GM12872 (cell line): ENCODE data around the gene SLC9A2.

Experiments used
- TF ChIP-seq, protein P1 (sequence below): IDR thresholded peaks from 3 replicates; pipeline ENCODE4 v1.5.1; 2011; ENCODE audit warnings: low read depth, mild to moderate bottlenecking, low read length, moderate library complexity; ENCODE audit not compliant: insufficient read depth

SLC9A2 gene

DNA sequence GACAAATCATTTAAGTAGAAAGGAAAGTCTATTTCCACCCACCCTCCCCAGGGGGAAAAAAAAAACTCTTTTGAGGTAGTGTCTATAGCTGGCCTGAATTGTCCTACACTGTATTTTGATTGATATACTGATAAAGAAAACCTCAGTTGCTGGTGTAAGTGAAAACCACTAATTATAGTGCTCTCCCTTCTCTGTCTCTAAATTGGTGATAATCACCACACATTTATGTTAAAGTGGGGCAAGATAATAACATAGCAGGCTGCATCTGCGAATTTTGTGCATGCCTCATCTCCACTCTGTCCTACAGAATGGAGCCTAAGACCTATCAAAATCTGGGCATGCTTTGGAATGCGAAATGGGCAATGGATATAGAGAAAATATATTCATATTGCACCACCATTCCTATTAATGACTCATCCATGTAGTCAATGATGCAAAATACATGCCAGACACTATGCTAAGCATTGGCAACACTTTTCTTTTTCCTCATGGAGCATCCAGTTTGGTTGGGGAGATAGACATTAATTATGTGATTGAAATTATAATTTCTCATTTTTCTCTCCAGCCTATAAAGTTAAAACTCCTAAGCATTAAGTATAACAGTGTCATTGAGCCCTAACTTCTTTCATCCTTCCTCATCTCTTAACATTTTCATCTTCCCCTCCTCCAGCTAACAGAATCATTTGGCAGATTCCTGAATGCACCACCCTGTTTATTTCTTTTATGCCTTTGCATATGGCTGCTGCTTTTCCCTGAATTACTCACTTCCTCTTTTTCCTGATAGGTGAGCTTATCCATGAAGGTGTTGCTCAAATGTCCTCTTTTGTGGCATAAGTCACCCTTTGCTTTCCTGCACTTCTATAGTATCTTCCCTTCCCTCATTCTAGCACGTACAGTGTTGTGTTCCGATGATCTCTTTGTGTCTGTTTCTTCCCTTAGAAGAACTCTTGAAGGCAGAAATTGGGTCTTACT, 58.2 kb downstream of the SLC9A2 start:
- TF ChIP-seq, protein P1, sequence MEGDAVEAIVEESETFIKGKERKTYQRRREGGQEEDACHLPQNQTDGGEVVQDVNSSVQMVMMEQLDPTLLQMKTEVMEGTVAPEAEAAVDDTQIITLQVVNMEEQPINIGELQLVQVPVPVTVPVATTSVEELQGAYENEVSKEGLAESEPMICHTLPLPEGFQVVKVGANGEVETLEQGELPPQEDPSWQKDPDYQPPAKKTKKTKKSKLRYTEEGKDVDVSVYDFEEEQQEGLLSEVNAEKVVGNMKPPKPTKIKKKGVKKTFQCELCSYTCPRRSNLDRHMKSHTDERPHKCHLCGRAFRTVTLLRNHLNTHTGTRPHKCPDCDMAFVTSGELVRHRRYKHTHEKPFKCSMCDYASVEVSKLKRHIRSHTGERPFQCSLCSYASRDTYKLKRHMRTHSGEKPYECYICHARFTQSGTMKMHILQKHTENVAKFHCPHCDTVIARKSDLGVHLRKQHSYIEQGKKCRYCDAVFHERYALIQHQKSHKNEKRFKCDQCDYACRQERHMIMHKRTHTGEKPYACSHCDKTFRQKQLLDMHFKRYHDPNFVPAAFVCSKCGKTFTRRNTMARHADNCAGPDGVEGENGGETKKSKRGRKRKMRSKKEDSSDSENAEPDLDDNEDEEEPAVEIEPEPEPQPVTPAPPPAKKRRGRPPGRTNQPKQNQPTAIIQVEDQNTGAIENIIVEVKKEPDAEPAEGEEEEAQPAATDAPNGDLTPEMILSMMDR: no peak

DNA sequence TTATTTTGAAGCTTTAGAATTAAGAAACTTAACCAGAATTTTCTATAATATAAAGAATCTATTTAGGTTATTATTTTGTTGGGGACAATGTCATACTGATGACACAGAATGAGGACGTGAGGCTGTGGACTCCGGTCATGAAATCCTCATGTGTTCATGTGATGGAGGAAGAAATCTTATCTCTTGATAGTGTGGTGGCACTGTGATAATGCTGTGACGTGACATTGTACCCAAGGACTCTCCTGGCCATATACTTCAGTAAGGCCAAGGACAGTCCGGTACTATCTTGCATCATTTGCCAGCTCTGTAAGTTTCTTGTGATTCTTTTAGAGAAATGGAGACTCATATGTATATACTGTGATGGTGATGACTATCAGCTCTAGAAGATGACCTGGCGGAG, 59.1 kb downstream of the SLC9A2 start:
- TF ChIP-seq, protein P1: no peak

DNA sequence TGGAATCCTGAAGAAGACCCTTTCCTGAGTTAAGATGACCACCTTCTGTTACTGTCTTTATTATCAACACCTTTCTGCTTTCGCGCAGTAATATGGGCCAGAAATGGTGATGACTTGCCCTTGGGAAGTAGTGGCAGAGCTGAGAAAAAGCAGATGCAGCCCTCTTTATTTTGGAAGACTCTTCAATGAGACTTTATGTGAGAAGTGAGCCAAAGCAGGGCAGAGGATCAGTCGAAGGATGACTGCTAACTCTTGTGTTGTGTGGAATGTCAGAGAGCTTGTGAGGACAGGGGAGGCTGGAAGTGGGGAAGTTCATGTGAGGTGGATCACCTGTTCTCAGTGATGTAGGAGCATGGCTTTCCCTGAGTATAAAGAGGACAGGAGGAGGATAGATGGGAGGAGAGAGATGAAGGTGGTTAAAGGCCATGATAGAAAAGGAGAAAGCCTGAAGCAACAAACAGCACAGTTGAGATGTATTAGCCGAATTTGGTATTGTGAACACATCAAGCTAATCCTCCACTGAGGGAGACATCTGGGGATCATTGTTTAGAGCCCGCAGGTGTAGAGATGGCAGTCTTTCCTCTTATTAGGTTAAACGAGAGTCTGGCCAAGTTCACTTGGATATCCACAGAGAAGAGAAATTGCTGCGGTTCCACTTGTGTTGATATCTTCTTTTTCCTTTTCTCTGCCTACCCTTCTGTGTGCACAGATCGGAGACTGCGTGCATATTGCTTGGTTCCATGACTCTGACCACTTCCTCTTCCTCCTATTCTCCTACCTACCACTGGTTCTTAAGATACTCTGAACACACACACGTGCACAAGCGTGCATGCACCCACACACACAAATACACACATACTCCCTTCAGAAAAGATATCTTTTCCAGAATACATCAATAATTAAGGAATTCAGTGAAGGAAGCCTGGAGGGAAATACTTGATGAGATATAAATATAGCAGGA, 67.4 kb downstream of the SLC9A2 start:
- TF ChIP-seq, protein P1: no peak

DNA sequence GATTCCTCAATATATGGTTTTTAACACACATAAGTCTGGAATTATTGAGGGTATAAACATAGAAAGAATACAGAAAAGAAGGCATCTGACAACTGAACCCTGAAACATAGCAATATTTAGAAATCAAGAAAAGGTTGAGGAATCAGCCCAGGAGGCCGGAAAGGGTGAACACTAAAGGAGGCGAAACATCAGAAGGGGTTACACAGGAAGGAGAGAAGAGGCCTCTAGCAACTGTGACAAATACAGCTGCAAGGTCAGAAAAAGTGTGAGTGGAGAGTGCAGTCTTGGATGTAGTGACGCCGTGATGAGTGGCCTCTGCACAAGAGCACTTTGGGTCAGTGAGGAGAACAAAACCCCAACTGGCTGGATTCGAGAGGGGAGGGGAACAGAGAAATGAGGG, 70.7 kb downstream of the SLC9A2 start:
- TF ChIP-seq, protein P1: no peak

DNA sequence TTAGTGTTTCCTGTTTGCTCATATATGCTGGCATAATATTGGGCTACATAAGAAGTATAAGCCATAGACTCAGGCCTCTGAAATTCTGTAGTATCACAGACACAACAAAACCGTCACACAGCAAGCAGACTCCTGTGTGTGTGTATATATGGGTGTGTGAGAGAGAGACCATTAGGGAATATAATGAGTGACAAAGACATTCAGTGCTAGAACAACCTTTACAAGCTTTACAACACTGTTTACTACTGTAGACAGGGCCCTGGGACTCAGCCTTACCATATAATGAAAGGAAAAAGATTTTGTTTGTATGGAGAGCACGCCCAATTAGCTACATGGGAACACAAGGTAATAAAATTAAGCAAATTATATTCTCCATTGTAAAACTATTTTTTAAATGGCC, 77.1 kb downstream of the SLC9A2 start:
- TF ChIP-seq, protein P1: no peak

DNA sequence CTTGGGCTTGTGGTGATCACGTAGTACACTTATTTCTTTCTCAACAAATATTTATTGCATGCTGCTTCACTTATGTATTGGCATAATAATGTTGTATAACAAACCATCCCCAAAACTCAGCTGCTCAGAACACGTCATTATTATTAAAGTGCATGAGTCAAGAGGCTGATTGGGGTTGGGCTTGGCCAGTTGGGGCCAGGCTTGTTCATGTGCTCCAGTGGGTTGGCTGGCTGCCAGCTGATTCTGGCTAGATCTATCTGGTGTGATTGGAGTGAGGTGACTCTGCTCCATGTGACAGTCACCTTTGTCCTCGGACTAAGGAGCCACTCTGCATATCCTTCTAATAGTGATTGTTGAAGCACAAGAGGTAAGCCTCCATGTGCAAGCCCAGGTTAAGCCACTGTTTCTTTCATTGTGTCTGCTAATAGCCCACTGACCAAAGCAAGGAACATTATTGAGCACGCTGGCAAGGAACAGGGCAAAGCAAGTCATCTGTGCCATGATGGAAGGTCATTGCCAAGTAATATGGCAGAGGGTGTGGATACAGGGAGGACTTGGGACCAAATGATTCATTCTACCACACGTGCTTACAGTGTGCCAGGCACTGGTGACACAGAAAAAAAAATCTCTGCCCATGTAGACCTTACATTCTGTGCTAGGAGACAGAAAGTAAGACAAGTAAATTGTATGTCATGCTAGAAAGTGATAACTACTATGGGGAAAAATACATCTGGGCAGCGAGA, 79.2 kb downstream of the SLC9A2 start:
- TF ChIP-seq, protein P1: no peak
